NCI-H1417 (cell line): ENCODE results near the gene UIMC1.
A peak's percentile ranks its signal among the peaks of the same experiment; 100 is the strongest.
"Not testable (repeated sequence)": the region's sequence is repeated elsewhere in the genome, so short reads cannot be mapped to it uniquely, and the experiment has no call there.

ENCODE experiments used
- DNase-seq, 3 experiments: peaks; one replicate each; lab custom pipeline; 2025; lab: John Stamatoyannopoulos, UW

UIMC1 gene

GRCh38 chr5:176872586-176872985 lies 134.0 kb downstream of the UIMC1 start:
- DNase-seq = not testable (repeated sequence)

DNA sequence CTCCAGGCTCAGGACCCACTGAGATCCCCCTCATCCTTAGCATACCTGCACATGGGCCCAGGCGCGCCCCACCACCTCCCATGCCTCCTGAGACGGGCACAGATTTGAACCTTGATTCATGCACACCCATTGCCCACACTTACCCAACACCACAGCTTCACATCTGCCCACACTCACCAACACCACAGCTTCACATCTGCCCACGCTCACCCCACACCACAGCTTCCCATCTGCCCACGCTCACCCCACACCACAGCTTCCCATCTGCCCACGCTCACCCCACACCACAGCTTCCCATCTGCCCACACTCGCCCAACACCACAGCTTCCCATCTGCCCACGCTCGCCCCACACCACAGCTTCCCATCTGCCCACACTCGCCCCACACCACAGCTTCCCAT lies 135.9 kb downstream of the UIMC1 start:
- DNase-seq = not testable (repeated sequence)

DNA sequence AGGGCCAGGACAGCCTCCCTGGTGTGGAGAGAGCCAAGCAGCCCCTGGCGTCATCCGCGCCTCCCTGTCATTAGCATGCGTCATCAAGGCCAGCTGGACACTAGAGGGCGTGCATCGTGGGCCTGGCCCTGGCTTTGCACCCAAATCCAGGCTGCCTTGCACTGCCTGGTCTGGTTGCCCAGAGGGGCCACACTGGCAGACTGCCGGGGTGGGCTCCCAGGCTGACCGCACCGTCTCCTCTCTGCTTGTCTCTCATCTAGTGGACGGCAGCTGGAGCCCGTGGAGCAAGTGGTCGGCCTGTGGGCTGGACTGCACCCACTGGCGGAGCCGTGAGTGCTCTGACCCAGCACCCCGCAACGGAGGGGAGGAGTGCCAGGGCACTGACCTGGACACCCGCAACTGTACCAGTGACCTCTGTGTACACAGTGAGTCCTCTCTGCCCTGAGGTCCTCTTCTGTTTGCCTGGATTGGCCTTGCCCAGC lies 136.4 kb downstream of the UIMC1 start:
- DNase-seq = no peak

DNA sequence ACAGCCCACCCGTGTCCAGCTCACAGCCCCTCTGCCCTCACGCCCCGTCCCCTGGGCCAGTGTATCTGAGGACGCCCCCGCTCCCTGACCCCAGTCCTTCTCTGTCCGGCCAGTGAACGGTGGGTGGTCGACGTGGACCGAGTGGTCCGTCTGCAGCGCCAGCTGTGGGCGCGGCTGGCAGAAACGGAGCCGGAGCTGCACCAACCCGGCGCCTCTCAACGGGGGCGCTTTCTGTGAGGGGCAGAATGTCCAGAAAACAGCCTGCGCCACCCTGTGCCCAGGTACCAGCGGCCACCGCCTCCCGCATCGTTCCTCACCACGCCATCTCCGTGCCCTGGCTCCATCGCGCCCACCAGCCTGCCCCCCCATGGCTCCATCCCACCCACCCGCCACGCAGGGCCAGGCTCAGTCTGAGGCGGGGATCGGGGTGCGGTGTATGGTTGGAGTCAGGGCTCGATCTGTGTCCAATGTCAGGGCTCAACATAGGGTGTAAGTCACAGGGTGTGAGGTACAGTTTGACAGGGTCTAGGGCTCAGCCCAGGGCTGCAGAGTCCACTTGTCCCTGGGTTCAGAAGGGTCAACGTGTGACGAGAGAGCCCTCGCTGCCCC lies 137.0 kb downstream of the UIMC1 start:
- no peak for DNase-seq

- DNase-seq = no peak
Measured at GRCh38 chr5:176868731-176869130, 137.8 kb downstream of the UIMC1 start.

DNA sequence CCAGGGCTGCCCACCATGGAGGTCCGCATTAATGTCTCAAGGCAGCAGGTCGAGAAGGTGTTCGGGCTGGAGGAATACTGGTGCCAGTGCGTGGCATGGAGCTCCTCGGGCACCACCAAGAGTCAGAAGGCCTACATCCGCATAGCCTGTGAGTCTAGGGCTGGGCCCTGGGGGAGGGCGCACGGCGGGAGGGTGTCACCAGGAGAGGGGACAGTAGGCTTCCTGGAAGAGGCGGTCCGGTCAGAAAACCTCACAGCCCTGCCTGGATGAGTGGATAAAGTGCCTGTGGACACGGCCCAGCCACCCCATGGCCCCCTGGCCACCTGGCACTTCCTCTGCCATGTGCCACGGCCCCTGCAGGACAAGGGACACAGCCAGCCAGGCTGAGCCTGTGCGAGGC lies 138.5 kb downstream of the UIMC1 start:
- no peak for DNase-seq

DNA sequence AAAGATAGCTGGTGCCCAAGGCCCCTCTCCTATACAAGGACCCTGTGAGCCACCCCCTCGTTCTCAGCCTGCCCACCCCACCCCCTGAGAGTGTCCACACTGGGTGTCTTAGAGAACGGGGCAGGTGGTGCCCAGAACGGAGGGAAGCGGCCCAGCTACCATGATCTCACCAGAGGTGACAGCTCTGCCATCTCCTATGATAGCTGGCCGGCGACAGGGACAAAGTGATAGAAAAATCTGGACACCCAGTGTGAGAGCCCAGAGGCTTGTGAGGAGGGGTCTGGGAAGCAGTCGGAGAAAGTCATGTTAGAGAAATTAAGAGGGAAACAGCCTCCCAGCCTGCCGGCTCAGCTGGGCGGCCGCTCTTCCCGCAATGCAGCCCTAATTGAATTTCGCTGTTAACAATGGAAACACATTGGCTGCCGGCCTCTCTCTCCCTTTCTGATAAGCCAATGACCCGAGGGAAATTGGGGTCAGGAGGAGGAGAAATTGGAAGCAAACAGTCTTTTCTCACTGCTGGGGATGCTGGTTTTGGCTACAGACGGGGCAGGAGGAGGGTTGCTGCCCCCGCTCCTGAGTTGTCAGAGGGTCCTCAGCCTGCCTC lies 139.8 kb downstream of the UIMC1 start:
- peak in 2 of 3 experiments; percentile 20 to 49 for DNase-seq

DNA sequence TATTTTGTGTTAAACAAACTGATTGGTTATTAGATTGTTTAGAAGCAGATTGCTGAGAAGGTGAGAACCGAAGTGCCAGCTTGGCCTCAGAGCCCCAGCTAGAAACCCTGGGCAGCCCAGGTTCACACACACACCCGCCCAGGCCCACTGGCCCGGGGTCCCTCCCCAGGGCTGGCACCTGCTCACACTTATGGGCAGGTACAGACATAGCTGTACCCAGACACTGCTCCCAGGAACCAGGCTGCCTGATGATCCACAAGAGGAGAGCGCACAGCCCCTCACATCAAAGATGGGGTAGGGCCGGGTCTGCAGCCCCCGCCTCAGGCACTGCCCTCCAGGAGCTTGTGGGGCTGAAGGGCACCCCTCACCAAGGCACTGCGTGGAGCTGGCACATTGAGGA lies 140.6 kb downstream of the UIMC1 start:
- DNase-seq = no peak

DNA sequence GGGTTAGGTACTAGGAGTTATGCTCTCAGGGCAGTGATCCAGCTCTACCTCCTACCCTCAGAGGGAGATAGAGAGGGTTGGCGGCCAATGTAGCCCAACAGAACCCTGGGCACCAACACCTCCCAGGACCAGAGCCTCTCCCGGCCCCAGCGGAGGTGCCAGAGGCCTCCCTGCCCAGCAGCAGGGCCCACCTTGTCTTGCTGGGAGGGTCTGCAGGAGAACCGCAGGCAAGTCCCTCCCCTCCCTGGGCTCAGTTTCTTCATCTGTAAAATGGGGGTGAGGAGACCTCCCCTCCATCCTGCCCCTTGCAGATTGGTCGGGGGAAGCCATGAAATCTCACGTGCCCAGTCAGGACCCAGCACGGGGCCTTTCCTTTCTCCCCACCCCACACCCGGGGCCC lies 141.8 kb downstream of the UIMC1 start:
- DNase-seq = no peak

GRCh38 chr5:176863765-176864098 lies 142.8 kb downstream of the UIMC1 start:
- no peak for DNase-seq

- peak in 1 of 3 experiments; percentile 2 for DNase-seq
Measured at GRCh38 chr5:176863041-176863764, 143.4 kb downstream of the UIMC1 start.

DNA sequence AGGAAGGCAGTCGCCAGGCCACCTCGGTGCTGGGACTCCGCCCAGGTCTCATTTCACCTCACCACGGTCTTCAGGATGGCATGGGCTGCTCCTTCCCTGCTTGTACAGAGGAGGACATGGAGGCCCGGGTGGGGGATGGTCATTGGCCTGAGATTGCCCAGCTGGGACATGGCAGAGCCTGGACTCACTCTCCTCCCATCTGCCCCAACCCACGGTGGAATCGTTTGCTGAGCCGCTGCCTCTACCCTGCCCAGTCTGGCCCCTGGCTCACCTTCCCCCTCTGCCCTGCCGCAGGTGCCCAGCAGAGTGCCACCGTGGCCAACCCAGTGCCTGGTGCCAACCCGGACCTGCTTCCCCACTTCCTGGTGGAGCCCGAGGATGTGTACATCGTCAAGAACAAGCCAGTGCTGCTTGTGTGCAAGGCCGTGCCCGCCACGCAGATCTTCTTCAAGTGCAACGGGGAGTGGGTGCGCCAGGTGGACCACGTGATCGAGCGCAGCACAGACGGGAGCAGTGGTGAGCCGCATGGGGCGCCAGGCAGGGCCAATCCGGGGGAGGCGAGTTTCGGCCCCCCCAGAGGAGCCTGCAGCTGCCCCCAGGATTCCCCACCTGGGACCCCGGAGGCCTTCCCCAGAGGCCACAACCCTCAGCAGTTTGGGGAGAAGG lies 144.1 kb downstream of the UIMC1 start:
- DNase-seq = no peak

GRCh38 chr5:176861276-176861675 lies 145.3 kb downstream of the UIMC1 start:
- no peak for DNase-seq

DNA sequence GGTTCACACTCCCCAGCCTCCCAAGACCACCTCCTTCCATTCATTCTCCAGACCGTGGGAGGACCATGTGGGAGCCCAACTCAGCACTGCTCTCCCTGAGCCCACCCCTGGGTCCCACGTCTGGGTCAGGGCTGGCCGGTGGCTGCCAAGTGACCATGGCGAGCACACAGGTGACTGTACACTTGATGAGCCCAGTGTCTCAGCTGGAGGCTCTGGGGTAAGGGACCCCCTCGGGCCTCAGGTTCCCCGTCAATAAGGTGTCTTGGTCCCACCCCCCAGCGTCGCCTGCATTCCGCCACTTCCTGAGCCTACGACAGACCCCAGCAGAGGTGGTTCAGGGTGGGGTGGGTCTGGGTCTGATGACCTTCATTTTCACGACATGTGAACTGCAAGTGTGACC lies 146.2 kb downstream of the UIMC1 start:
- no peak for DNase-seq

DNA sequence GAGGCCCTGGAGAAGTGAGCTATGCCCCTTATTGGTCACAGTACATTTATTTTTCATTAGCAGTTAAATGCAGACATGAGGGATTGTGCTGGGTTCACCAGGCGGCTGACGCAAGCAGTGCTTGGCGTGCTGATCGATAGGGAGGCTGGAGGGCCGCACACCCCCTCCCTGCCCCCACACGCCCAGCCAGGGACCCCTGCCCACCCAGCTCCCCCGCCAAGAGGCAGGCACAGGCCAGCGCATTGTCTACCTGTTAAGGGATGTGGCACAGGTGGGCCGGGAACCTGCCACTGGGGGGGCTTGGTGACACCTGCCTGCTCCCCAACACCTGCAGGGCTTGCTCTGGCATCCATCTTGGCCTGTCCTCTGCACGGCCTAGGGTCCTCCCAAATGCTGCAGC lies 146.7 kb downstream of the UIMC1 start:
- DNase-seq = no peak

DNA sequence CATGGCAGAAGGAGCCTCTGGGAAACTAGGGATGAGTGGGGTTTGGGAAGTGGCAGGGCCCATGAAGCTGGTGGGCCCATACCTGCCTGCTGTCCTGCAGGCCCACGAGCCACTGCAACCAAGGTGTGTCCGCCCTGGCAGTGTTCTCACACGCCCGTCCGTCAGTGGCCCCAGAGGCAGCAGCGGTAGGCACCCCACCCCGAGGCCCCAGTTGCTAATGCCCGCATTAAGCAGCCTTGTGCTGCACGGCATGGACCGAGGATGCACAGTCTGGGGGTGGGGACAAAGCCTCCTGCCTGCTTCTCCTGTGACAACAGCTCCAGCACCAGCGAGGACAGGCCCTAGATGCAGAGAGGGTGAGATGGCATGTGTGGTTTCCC lies 148.7 kb downstream of the UIMC1 start:
- no peak for DNase-seq

GRCh38 chr5:176857216-176857893 lies 149.2 kb downstream of the UIMC1 start:
- no peak for DNase-seq

- DNase-seq = no peak
Measured at GRCh38 chr5:176856746-176857145, 149.8 kb downstream of the UIMC1 start.

DNA sequence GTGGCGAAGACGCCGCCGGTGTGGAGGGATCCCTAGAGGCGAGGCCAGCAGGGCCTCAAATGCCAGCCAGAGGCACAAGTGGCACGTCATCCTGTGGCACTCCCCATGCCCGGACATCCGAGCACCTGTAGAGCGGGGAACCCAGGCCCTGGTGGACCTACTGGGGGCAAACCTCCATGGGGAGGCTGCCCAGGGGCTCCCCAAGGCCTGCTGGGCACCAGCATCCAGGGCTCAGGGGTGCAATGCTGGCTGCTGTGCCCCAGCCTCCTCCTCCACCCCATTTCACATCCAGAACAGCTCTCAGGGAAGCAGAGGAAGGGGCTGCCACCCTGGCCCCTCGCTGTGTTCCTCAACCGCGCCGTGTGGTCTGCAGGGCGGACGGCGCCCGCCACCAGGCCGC lies 151.0 kb downstream of the UIMC1 start:
- no peak for DNase-seq
